Measurements from ENCODE around the gene APOL6.

APOL6 gene

GRCh38 chr22:35656284-35656752 is 8.1 kb downstream of the APOL6 start:
- H3K27ac ChIP-seq (ENCODE audit: low read depth, low read length, poor library complexity, severe bottlenecking), result no peak overlapping the region
- H3K36me3 ChIP-seq (ENCODE audit: insufficient read depth, low read length), result no peaks in the 10 kb centered on the region
- TF ChIP-seq EZH2 (IDR thresholded peaks at IDR 0.05; ENCODE audit: borderline replicate concordance, low read length) (no peak), CTCF (IDR thresholded peaks at IDR 0.05; ENCODE audit: low read length) (no peak)

GRCh38 chr22:35657571-35658312 is 9.5 kb downstream of the APOL6 start:
- Histone ChIP-seq H3K4me2 (ENCODE audit: low read length) (no peak overlapping the region), H3K27me3 (ENCODE audit: insufficient read depth, low read length) (no peaks in the 10 kb centered on the region), H3K9ac (ENCODE audit: low read length) (no peak overlapping the region), H3K4me1 (ENCODE audit: insufficient read depth, low read length, severe bottlenecking) (peaks cover 24% of the 10 kb centered on the region), H3K27ac (ENCODE audit: low read depth, low read length, poor library complexity, severe bottlenecking) (no peak overlapping the region), H3K4me3 (ENCODE audit: low read depth, low read length, poor library complexity, severe bottlenecking) (no peak overlapping the region), H3F3A (ENCODE audit: insufficient read depth, low read length) (no peaks in the 10 kb centered on the region), H3K36me3 (ENCODE audit: insufficient read depth, low read length) (no peaks in the 10 kb centered on the region), H3K9me3 (ENCODE audit: low read length) (peaks cover 2% of the 10 kb centered on the region; the same call in 1 of the 2 replicates), H2AFZ (ENCODE audit: low read length) (no peak overlapping the region), H3K79me2 (ENCODE audit: insufficient read depth, low read length) (no peaks in the 10 kb centered on the region), H3K9me2 (ENCODE audit: low read depth, low read length) (no peaks in the 10 kb centered on the region), H4K20me1 (ENCODE audit: insufficient read depth, low read length) (no peaks in the 10 kb centered on the region)
- no peak for TF ChIP-seq EZH2 (IDR thresholded peaks at IDR 0.05; ENCODE audit: borderline replicate concordance, low read length)

More at GRCh38 chr22:35656284-35656752, 8.1 kb downstream of the APOL6 start:
- Histone ChIP-seq H3K4me1 (ENCODE audit: insufficient read depth, low read length, severe bottlenecking) (peaks cover 15% of the 10 kb centered on the region), H3K4me3 (ENCODE audit: low read depth, low read length, poor library complexity, severe bottlenecking) (no peak overlapping the region), H3K27me3 (ENCODE audit: insufficient read depth, low read length) (no peaks in the 10 kb centered on the region), H3K9ac (ENCODE audit: low read length) (no peak overlapping the region), H3K4me2 (ENCODE audit: low read length) (no peak overlapping the region), H3K79me2 (ENCODE audit: insufficient read depth, low read length) (no peaks in the 10 kb centered on the region), H3K9me2 (ENCODE audit: low read depth, low read length) (no peaks in the 10 kb centered on the region), H3F3A (ENCODE audit: insufficient read depth, low read length) (no peaks in the 10 kb centered on the region), H3K9me3 (ENCODE audit: low read length) (peaks cover 2% of the 10 kb centered on the region; the same call in 1 of the 2 replicates), H4K20me1 (ENCODE audit: insufficient read depth, low read length) (no peaks in the 10 kb centered on the region), H2AFZ (ENCODE audit: low read length) (no peak overlapping the region)

GRCh38 chr22:35660291-35661127 is 12.3 kb downstream of the APOL6 start:
- Histone ChIP-seq H3K4me1 (ENCODE audit: insufficient read depth, low read length, severe bottlenecking) (peaks cover 35% of the 10 kb centered on the region), H3K9me2 (ENCODE audit: low read depth, low read length) (no peaks in the 10 kb centered on the region), H3K27ac (ENCODE audit: low read depth, low read length, poor library complexity, severe bottlenecking) (peak overlapping the region; percentile 82), H3K9me3 (ENCODE audit: low read length) (peaks cover 8% of the 10 kb centered on the region), H3K4me3 (ENCODE audit: low read depth, low read length, poor library complexity, severe bottlenecking) (no peak overlapping the region), H3K36me3 (ENCODE audit: insufficient read depth, low read length) (no peaks in the 10 kb centered on the region), H3K79me2 (ENCODE audit: insufficient read depth, low read length) (no peaks in the 10 kb centered on the region), H4K20me1 (ENCODE audit: insufficient read depth, low read length) (no peaks in the 10 kb centered on the region), H3F3A (ENCODE audit: insufficient read depth, low read length) (no peaks in the 10 kb centered on the region), H2AFZ (ENCODE audit: low read length) (0 out of 2 replicates have a peak overlapping the region, but pooled peaks have one; percentile 10), H3K9ac (ENCODE audit: low read length) (peak overlapping the region; percentile 20), H3K27me3 (ENCODE audit: insufficient read depth, low read length) (no peaks in the 10 kb centered on the region), H3K4me2 (ENCODE audit: low read length) (peak overlapping the region; percentile 20; the same call in 1 of the 2 replicates)
- TF ChIP-seq CTCF (IDR thresholded peaks at IDR 0.05; ENCODE audit: low read length) (no peak), EZH2 (IDR thresholded peaks at IDR 0.05; ENCODE audit: borderline replicate concordance, low read length) (no peak)

Data from OCI-LY1 (cell line).